Gastrocnemius medialis (tissue), 4 donors: Measurements from ENCODE around the gene CMIP.

ENCODE experiments used
- POLR2A ChIP-seq, 2 donors: fragments of 450-650 bp; IDR thresholded peaks; one replicate each; pipeline ENCODE4 v1.6.1; 2017; ENCODE audit warnings: antibody characterized with exemption in 2 of 2, mild to moderate bottlenecking in 2 of 2, moderate library complexity in 2 of 2
- TF ChIP-seq, protein P1 (sequence below), 5 experiments: fragments of 450-650 bp in 3 of 5; fragments of 200-600 bp in 2 of 5; sonication (generic) in 2 of 5; IDR thresholded peaks in 4 of 5; conservative IDR thresholded peaks in 1 of 5; 1 replicate in 4 of 5; 2 replicates in 1 of 5; pipeline ENCODE4 v1.5.1; 2016 to 2019; ENCODE audit warnings: antibody characterized with exemption in 5 of 5, mild to moderate bottlenecking in 3 of 5, moderate library complexity in 3 of 5

DNA sequence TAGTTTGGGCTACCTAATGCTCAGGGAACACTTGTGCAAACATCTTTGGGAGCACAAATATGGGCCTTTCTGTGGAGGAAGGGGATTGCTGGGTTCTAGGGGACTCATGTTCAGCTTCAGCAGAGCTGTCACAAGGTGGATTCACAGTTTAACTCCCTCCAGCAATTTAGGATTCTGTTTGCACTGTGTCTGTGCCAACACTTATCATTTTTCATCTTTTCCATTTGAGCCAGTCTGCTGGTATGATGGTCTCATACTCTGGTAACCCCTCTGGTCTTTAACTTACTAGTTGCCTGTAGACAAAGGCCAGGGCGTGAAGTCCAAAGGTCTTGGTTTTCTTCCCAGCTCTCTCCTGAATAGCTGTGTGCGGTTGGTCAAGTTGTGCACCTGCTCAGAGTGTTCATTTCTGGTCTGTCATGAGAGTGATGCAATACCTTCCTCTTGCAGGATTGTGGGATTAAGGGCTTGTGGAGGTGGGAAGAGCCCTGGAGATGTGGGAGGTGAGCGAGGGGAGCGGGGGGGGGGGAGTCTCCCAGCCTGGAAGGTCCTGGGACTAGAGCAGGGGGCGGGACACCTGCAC lies 152.6 kb downstream of the CMIP start:
- TF ChIP-seq, protein P1, sequence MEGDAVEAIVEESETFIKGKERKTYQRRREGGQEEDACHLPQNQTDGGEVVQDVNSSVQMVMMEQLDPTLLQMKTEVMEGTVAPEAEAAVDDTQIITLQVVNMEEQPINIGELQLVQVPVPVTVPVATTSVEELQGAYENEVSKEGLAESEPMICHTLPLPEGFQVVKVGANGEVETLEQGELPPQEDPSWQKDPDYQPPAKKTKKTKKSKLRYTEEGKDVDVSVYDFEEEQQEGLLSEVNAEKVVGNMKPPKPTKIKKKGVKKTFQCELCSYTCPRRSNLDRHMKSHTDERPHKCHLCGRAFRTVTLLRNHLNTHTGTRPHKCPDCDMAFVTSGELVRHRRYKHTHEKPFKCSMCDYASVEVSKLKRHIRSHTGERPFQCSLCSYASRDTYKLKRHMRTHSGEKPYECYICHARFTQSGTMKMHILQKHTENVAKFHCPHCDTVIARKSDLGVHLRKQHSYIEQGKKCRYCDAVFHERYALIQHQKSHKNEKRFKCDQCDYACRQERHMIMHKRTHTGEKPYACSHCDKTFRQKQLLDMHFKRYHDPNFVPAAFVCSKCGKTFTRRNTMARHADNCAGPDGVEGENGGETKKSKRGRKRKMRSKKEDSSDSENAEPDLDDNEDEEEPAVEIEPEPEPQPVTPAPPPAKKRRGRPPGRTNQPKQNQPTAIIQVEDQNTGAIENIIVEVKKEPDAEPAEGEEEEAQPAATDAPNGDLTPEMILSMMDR (IDR thresholded peaks at IDR 0.05 in 4 of 5, conservative IDR thresholded peaks at IDR 0.05 in 1 of 5) = no peak
- no peak for TF ChIP-seq POLR2A (IDR thresholded peaks at IDR 0.05)
